SK-N-SH treated with all-trans-retinoic acid at 6 μM for 48 hours (cell line): ENCODE data around the gene DRAP1.

ENCODE experiments used
- CSRNP3 ChIP-seq: fragments of 250-450 bp; sonication (Bioruptor Pico); IDR thresholded peaks from 2 replicates; pipeline ENCODE4 v1.5.1; 2021; ENCODE audit warnings: mild to moderate bottlenecking, moderate library complexity
- OSR1 ChIP-seq: fragments of 250-450 bp; sonication (Bioruptor Pico); IDR thresholded peaks from 2 replicates; pipeline ENCODE4 v1.8.0; 2022; ENCODE audit warnings: moderate library complexity, mild to moderate bottlenecking, inconsistent platforms
- PATZ1 ChIP-seq: fragments of 250-450 bp; sonication (Bioruptor Pico); IDR thresholded peaks from 2 replicates; pipeline ENCODE4 v1.8.0; 2020; ENCODE audit warnings: mild to moderate bottlenecking, moderate library complexity, borderline replicate concordance
- TSHZ2 ChIP-seq: fragments of 250-450 bp; sonication (Bioruptor Pico); IDR thresholded peaks from 2 replicates; pipeline ENCODE4 v1.5.0; 2020; ENCODE audit warnings: mild to moderate bottlenecking, moderate library complexity
- ZC3H10 ChIP-seq: fragments of 250-450 bp; sonication (Bioruptor Pico); IDR thresholded peaks from 2 replicates; pipeline ENCODE4 v1.5.1; 2021; ENCODE audit warnings: mild to moderate bottlenecking, moderate library complexity
- ZFP30 ChIP-seq: fragments of 450-650 bp; formaldehyde crosslinking; IDR thresholded peaks from 2 replicates; pipeline ENCODE4 v1.5.0; 2022; ENCODE audit warnings: mild to moderate bottlenecking, moderate library complexity
- ZNF565 ChIP-seq: fragments of 450-650 bp; formaldehyde crosslinking; conservative IDR thresholded peaks from 2 replicates; pipeline ENCODE4 v1.5.0; 2020; ENCODE audit warnings: low read depth, mild to moderate bottlenecking, moderate library complexity
- ZNF8 ChIP-seq: fragments of 450-650 bp; formaldehyde crosslinking; IDR thresholded peaks from 2 replicates; pipeline ENCODE4 v1.5.0; 2020; ENCODE audit warnings: mild to moderate bottlenecking, moderate library complexity

- TF ChIP-seq ZC3H10 (CRISPR knock-in tag), result no peak
- TF ChIP-seq OSR1 (CRISPR knock-in tag), result no peak
- no peak for TF ChIP-seq CSRNP3
- TF ChIP-seq PATZ1 (CRISPR knock-in tag), result no peak
- TF ChIP-seq TSHZ2 (CRISPR knock-in tag), result no peak
- no peak for TF ChIP-seq ZNF8 (CRISPR knock-in tag)
- no peak for TF ChIP-seq ZNF565 (CRISPR knock-in tag)
- TF ChIP-seq ZFP30 (CRISPR knock-in tag), result no peak
These were observed 1.6 kb upstream of the DRAP1 start for GRCh38 chr11:65917434-65918210.
